Measurements from ENCODE around the gene FBN1. TPM values are rescaled to one million over a fixed set of nuclear protein-coding genes. Genes with fewer than 3 reads are reported as not detected.

Gene FBN1
- polyA plus RNA-seq, 2 of the 4 experiments (the other 2 are of a cell fraction), result 6.3 to 9.4 TPM

GRCh38 chr15:48572823-48573222, 72.7 kb downstream of the FBN1 start:
- CTCF ChIA-PET, result no interaction called here
- ATAC-seq, result no peak
- Histone ChIP-seq H3K27ac (no peak overlapping the region), H3K4me2 (no peak overlapping the region), H3K4me3 (no peak overlapping the region), H3K4me1 (no peaks in the 10 kb centered on the region), H3K9me3 (no peaks in the 10 kb centered on the region)
- POLR2A ChIA-PET, result no interaction called here
- no peak for DNase-seq (ENCODE audit: low read depth in 1 of 2, low spot score in 1 of 2)
- no peak for FAIRE-seq
- 88% methylated on average over 5 of the region's 5 CpGs for WGBS (ENCODE audit: missing lambda C conversion rate)
- TF ChIP-seq KDM1A (IDR thresholded peaks at IDR 0.05; ENCODE audit: low read depth) (no peak), USF2 (IDR thresholded peaks at IDR 0.05) (no peak), RCOR1 (IDR thresholded peaks at IDR 0.05; ENCODE audit: low read depth, low read length) (no peak), HOXB13 (CRISPR knock-in tag; IDR thresholded peaks at IDR 0.05; ENCODE audit: low read depth) (no peak), RNF2 (IDR thresholded peaks at IDR 0.05; ENCODE audit: borderline replicate concordance, low read depth) (no peak), CHD4 (IDR thresholded peaks at IDR 0.05; ENCODE audit: borderline replicate concordance) (no peak), SREBF2 (IDR thresholded peaks at IDR 0.05) (no peak), EHMT2 (IDR thresholded peaks at IDR 0.05; ENCODE audit: low read depth) (no peak), TP53 (CRISPR knock-in tag; IDR thresholded peaks at IDR 0.05) (no peak), MYC (IDR thresholded peaks at IDR 0.05; ENCODE audit: borderline replicate concordance, low read length) (no peak), HEYL (CRISPR knock-in tag; IDR thresholded peaks at IDR 0.05) (no peak), ESRRA (IDR thresholded peaks at IDR 0.05; ENCODE audit: borderline replicate concordance, low read length) (no peak), HMGXB4 (CRISPR knock-in tag; IDR thresholded peaks at IDR 0.05; ENCODE audit: borderline replicate concordance) (no peak), JUN (IDR thresholded peaks at IDR 0.05) (no peak)
- TF ChIP-seq, protein P1, sequence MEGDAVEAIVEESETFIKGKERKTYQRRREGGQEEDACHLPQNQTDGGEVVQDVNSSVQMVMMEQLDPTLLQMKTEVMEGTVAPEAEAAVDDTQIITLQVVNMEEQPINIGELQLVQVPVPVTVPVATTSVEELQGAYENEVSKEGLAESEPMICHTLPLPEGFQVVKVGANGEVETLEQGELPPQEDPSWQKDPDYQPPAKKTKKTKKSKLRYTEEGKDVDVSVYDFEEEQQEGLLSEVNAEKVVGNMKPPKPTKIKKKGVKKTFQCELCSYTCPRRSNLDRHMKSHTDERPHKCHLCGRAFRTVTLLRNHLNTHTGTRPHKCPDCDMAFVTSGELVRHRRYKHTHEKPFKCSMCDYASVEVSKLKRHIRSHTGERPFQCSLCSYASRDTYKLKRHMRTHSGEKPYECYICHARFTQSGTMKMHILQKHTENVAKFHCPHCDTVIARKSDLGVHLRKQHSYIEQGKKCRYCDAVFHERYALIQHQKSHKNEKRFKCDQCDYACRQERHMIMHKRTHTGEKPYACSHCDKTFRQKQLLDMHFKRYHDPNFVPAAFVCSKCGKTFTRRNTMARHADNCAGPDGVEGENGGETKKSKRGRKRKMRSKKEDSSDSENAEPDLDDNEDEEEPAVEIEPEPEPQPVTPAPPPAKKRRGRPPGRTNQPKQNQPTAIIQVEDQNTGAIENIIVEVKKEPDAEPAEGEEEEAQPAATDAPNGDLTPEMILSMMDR (IDR thresholded peaks at IDR 0.05), result no peak

DNA sequence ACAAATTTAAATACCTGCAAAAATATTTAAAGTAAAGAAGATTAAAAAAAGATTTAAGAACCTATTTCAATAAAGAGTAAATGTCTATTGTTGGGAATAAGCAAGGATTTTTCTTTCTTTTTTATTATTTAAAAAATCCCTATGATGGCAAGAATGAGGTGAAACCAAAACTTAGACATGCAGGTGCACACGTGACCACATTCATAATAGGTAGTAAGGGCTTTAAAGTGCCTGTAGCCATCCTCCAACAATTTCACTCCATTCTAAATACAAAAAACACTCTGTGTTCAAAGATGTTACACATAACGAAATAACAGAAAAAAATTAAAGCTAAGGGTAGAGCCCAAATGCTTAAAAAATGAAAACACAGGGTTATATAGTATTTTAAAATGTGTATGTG, 74.0 kb downstream of the FBN1 start:
- ChIA-PET POLR2A (no interaction called here), CTCF (no interaction called here)
- Histone ChIP-seq H3K4me2 (no peak overlapping the region), H3K9me3 (no peaks in the 10 kb centered on the region), H3K4me1 (peaks cover 9% of the 10 kb centered on the region), H3K27ac (no peak overlapping the region), H3K4me3 (no peak overlapping the region)
- no peak for FAIRE-seq
- 77% methylated on average over 2 of the region's 2 CpGs for WGBS (ENCODE audit: missing lambda C conversion rate)
- TF ChIP-seq BHLHE40 (IDR thresholded peaks at IDR 0.05; ENCODE audit: low read depth, low read length) (no peak), NFE2L2 (conservative IDR thresholded peaks at IDR 0.05; ENCODE audit: low read length) (no peak), HDAC2 (IDR thresholded peaks at IDR 0.05) (no peak), HEYL (CRISPR knock-in tag; IDR thresholded peaks at IDR 0.05) (no peak), POLR2A (IDR thresholded peaks at IDR 0.05; ENCODE audit: low read length) (no peak)
- no peak for DNase-seq (ENCODE audit: low read depth in 1 of 2, low spot score in 1 of 2)
- ATAC-seq, result no peak

DNA sequence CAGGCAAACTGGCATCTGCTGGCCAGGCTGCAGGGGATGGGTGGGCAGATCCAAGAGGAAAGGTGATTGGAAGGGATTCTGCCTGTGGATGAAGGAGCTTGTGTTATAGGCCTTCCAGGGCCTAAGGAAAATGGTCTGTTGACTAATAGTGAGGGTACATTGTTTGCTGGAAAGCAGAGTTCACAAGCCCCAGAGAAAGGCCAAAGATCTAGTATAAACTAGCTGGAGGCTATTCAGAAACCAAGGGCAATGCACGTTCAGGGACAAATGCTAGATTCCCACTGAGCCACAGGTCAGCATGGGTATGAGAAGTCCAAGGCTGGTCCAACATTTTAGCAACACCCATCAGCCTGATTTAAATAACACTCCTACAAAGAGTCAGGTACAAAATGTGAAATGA, 74.7 kb downstream of the FBN1 start:
- ChIA-PET POLR2A (no interaction called here), CTCF (interaction anchor here (0.6 kb wide), 1 partner anchor 1579 kb away, joined by 4 read pairs; no protein-coding TSS in a partner anchor)
- FAIRE-seq (no peak), DNase-seq (ENCODE audit: low read depth in 1 of 2, low spot score in 1 of 2) (no peak), ATAC-seq (no peak)
- Histone ChIP-seq H3K9me3 (no peaks in the 10 kb centered on the region), H3K4me3 (no peak overlapping the region), H3K27ac (no peak overlapping the region), H3K4me1 (peaks cover 15% of the 10 kb centered on the region), H3K4me2 (no peak overlapping the region)
- 100% methylated on average over 1 of the region's 1 CpG for WGBS (ENCODE audit: missing lambda C conversion rate)
- TF ChIP-seq JUN (IDR thresholded peaks at IDR 0.05), result no peak
- no peak for TF ChIP-seq POLR2AphosphoS2 (conservative IDR thresholded peaks at IDR 0.05; ENCODE audit: low read length)
- TF ChIP-seq EHMT2 (IDR thresholded peaks at IDR 0.05; ENCODE audit: low read depth), result no peak
- no peak for TF ChIP-seq ZSCAN20 (CRISPR knock-in tag; IDR thresholded peaks at IDR 0.05)
- TF ChIP-seq RAD21 (conservative IDR thresholded peaks at IDR 0.05 in 1 of 2, IDR thresholded peaks at IDR 0.05 in 1 of 2), result no peak
- no peak for TF ChIP-seq RARB (CRISPR knock-in tag; IDR thresholded peaks at IDR 0.05)
- TF ChIP-seq FOXS1 (CRISPR knock-in tag; IDR thresholded peaks at IDR 0.05), result no peak
- TF ChIP-seq TFCP2L1 (CRISPR knock-in tag; IDR thresholded peaks at IDR 0.05), result no peak
